A549 treated with Hydrocortisone at 1 μM for 4 hours (cell line): ENCODE data around the gene SEC22A. TPM values are rescaled to one million over a fixed set of nuclear protein-coding genes. Genes with fewer than 3 reads are reported as not detected.

ENCODE experiments used
- total RNA-seq: library from RNA; stranded (reverse); fragments of 200-300 nt; extraction: Qiagen RNA extraction; gene quantifications from 5 replicates; pipeline ENCODE4 v1.2.3, GENCODE V29; 2022

SEC22A gene
- total RNA-seq, result 17.0 to 24.4 TPM (median 19.5 TPM) in 5 replicates

GRCh38 chr3:123201557-123202427 lies at the start of gene SEC22A:
Gene SEC22A, plus strand, starts transcription at chr3:123201943. Its CDS starts 7,275 bp downstream, at chr3:123209218.

Other genes starting within 250 kb of the SEC22A start
- gene SEMA5B, start 174.2 kb upstream of the SEC22A start, total RNA-seq, result 0.16 to 0.32 TPM (median 0.20 TPM) in 5 replicates
- gene PDIA5, start 134.9 kb upstream of the SEC22A start, total RNA-seq, result 28.6 to 32.6 TPM (median 30.2 TPM) in 5 replicates
- 0.36 to 0.54 TPM (median 0.45 TPM) in 5 replicates for gene ADCY5, start 247.1 kb downstream of the SEC22A start, total RNA-seq